Activated CD8-positive, alpha-beta memory T cell treated with anti-CD3 and anti-CD28 coated beads for 4 hours (primary cell): ENCODE results near the gene JPT2.
"Not testable (repeated sequence)": the region's sequence is repeated elsewhere in the genome, so short reads cannot be mapped to it uniquely, and the experiment has no call there.

Experiments
- DNase-seq, 2 donors: peaks; one replicate each; pipeline ENCODE4 v3.0.0-alpha.2; 2020; ENCODE audit warnings: low read depth in 2 of 2

The JPT2 gene

DNA sequence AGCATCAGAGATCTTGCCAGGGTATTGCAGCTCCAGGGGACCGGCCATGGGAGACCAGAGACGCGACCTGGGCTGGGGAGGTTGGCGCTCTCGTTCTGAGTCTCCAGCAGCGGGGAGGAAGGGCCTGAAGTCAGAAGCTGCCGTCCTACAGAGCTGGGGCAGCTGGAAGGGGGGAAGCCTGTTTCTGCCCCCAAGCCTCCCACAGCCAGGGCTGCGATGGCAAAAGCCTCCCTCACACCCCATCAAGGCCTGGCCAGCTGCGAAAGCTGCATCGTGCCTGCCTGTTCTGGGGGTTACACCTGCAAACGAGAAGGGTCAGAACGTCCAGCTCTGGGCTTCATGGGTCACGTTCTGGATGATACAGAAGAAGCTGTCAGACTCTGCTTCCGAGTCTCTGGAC, 54.0 kb downstream of the JPT2 start:
- DNase-seq: no peak

DNA sequence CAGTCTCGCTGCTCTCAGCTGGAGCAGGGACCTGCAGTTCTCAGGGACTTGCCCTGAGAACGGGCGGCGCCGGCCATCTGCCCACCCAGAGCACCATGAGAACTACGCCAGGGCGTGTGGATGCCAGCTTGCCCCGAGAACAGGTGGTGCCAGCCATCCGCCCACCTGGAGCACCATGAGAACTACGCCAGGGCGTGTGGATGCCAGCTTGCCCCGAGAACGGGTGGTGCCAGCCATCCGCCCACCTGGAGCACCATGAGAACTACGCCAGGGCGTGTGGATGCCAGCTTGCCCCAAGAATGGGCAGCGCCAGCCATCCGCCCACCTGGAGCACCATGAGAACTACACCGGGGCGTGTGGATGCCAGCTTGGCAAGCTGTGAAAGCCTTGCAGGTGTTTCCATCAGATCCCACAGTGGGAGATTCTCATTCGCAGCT, 54.5 kb downstream of the JPT2 start:
- not testable (repeated sequence) for DNase-seq

DNA sequence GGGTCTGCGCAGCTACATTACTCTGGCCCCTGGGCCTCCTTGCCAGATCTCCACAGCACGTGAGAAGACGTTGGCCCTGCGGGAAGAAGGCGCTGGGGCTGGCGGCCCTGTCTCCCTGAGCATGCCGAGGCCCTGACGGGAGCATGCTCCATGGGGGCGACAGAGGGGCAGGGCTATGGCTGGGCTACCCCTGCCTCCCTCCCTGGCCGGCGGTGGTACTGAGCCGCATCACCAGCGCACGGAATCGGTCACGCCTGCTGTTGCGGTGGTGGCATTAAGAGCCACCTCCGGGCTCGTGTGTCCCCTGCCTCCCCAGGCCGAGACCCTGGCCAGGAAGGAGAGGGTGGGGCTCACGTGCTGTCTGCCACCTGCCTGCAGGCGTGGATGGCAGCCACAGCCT, 56.0 kb downstream of the JPT2 start:
- DNase-seq: no peak

DNA sequence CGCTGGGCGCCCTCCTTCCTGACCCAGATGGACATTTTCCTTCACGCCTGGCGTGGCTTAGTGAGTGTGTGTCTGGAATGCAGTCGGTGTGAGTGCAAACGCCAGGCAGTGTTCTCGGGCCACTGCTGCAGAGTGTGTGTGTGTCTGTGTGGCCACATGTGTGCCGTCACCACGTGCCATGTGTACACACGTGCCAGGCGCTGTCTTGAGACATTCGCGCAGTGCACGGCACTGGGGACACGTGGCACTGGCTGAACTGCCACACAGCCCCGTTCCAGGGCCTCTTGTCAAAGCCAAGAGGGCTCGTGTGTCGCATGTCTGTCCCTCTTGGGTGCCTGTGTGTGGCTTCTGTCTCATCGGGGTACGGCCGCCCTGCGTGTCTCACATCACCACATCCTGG, 56.7 kb downstream of the JPT2 start:
- DNase-seq: no peak

DNA sequence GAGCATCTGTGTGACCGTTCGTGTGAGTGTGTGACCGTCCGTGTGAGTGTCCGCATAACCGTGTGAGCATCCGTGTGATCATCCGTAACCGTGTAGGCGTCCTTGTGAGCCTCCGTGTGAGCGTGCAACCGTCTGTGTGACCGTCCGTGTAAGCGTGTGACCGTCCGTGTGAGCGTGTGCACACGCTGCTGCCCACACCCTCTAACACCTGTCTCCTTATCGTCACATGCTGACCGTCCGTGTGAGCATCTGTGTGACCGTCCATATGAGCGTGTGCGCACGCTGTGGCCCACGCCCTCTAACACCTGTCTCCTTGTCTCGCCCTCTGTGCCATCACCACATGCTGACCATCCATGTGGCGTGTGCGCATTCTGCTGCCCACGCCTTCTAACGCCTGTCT, 62.2 kb downstream of the JPT2 start:
- DNase-seq: no peak

DNA sequence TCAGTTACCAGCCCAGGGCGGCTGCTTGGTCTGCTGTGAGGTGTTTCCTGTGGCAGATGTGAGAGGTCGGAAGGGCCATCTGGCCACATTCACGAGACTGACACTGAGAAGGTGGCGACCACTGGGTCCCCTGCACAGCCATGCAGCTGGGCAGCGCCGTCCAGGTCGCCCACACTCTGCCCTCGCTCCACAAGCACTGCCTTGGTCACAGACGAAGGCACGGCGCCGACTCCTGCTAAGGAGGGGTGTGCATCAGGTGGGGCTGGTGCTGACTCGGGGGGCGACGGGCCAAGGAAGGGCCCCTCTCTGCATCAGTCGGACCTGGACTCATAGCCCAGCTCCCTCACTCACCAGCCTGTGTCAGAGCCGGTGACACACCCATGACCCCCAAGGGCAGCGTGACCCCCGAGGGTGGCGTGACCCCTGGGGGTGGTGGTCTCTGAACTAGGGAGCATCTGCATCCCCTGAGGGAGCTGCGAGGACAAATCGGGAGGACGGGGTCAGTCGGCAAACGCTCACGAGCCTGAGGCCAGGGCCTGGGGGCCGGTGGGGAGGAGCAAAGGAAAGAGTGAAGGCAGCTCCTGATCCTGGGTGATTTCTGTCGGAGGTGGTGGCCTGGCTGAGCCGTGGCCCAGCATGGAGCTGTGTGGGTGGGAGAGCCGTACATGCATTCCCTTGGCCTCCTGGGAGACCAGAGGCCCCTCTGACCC, 62.9 kb downstream of the JPT2 start:
- DNase-seq: no peak

DNA sequence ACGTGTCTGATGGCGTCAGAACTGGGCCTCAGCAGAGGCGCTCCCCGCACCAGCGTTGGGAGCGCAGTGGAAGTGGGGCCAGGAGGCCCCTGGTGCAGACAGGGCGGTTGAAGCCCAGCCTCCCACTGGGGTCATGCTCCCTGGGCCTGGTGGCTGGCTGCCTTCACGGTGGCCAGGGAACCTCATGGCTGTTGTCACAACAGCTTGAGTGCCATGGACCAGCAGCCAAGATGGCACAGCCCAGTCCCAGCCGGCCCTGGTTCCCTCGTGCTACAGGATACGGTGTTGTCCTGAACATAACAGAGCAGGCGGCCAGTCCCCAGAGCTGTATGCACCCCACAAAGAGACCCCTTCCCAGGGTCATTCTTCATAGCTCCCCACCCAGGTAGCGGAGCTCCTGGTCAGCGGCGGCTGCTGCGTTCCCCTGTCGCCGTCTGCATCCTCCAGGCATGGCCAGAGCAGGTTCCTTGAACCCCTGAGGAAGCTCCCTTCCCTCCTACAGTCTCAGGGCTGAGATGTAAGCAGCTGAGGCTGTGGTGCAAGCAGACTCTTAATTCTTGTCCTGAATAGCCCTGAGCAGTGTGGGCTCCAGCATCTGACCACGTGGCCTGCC, 63.6 kb downstream of the JPT2 start:
- DNase-seq: no peak

DNA sequence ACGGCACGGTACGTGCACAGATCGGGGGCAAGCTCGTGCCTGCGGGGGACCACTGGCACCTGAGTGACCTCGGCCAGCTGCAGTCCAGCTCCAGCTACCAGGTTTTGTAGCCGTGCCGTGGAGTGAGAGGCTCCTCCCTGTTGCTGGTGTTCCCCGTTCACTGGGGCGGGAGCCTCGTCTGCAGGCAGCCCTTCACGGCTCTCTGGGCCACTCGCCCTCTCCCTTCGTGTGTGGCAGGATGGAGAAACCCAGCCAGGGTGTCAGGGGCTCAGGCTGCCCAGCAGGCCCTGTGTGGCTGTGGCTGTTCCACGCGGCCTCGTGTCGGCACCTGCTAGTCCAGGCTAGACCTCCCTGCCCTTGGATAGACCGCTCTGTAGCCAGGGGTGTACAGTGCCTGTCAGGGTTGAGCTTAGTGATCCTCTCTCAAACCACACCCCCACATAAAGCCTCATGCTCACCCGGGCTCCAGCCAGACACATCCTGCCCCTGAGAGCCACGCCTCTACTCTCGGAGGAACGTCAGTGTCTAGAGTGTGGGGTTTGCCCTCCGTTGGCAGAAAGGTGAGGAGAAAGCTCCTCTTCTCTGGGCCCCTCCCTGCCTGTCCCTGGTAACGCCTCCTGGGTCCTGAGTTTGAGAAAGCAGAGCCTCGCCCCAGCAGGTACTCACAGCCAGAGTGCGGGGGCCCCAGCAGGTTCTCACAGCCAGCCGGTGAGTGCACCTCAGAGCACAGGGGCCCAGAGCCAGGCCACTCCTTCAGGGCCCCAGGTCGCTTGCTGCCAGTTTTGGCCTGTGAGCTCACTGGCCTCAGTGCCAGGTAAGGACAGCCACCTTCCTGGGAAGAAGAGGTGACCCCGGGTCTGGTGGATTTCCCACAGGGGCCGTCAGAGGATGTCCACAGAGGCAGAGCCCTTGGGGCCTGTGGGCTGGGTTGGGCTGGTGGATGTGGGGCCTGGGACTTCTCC, 65.6 kb downstream of the JPT2 start:
- DNase-seq: no peak

DNA sequence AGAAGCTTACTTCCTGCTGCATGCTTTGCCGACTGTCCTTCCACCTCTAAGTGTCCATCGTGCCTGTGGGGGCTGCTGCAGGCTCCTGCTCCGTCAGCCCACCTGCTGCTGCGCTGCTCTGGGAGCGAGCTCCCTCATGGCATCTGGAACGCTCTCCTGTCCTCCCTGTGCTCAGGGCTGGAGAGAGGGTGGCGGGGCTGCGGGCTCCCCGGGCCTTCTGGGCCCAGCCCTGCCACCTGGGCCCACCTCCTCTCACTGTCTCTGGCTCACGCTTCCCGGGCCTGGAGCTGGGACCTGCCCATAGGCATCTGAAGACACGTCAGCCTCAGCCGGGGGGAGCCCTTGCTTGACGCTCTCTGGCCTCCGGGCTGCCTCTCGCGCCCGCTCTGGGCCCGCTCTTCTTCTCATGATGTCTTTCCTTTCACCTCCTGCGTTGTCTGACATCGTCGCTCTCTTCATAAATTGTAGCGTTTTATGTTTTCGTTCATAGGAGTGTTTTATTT, 66.3 kb downstream of the JPT2 start:
- no peak for DNase-seq

DNA sequence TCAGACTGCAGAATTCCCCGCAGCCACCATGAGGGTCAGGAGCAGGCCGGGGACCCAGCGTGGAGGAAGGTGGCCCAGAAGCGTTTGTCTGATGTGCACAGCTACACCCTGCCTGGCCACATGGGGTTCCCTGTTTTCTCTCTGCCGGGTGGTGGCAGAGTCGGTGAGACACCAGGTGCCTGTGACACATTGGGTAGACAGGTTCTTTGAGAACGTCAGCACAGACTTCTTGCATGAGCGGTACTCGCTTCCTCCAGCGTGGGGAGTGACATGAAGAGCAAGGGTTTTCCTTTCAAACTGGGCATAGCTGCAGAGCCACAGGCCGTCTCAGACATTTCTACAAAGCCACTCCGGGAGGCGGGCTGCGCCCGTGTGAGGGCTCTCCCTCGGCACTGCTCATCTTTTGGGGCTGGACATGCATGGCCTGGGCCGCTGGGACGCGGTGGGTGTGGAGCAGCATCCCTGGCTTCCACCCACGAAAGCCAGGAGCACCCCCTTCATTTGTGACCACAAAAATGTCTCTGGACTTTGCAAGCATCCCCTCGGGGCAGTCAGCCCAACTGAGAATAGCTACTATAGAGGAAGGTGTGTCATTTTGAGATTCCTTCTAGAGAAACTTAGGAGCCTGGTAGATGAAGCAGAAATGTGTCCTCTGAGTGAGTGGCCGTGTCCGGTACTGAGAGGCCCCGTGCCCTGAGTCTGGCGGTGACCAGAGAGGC, 67.3 kb downstream of the JPT2 start:
- no peak for DNase-seq

DNA sequence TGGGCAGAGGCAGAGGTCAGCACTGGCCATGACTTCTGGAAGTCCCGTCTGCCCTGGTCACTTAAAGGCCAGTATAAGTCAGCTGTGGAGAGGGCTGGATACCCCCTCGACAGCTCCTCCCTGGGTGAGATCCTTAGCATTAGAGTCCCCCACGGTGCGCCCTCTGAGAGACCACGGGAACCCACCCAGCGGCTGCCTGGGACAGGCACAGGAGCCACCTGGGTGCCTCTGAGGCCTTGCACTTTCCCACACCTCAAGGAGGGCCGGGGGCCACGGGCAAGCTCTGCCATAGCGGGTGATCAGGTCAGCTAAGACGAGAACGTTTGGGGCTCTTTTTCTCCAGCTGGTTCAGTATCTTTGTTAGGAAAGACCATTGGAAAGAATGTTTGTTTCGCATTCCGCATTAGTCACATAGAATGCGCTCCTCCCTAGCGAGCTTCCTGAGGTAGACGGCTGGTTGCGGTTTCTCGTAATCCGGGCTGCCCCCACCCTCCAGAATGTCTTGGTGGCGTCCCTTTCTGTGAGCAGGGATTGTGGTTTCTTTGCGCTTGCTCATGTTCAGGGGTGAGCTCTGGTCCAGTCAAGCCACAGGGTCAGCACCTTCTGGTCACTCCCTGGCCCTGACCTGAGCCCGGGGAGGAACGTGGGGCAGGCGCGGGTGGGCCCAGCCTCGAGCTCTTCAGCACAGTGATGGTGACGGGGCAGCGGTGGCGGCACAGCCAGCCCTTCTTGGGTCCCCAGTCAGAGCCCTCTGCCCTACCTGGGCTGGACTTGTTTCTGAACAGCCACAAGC, 68.0 kb downstream of the JPT2 start:
- no peak for DNase-seq

DNA sequence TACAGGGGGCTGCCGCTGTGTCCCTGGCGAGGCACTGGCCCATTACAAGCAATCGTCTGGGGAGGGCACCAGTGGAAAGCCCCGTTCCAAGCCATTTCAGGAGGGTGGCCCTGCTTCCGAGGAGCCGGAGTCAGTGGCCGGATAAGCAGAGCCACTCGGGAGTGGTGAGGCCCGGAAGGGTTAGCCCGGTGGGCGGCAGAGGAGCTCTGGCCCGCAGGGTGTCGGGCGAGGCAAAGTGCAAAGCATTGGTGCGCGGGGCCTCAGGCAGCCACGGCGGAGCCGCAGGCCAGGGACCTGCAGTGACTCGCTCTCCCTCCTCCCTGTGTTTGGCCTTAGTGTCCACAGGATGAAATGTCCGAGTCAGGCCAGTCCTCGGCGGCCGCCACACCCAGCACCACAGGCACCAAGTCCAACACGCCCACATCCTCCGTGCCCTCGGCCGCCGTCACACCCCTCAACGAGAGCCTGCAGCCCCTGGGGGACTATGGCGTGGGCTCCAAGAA, 68.7 kb downstream of the JPT2 start:
- DNase-seq: no peak

DNA sequence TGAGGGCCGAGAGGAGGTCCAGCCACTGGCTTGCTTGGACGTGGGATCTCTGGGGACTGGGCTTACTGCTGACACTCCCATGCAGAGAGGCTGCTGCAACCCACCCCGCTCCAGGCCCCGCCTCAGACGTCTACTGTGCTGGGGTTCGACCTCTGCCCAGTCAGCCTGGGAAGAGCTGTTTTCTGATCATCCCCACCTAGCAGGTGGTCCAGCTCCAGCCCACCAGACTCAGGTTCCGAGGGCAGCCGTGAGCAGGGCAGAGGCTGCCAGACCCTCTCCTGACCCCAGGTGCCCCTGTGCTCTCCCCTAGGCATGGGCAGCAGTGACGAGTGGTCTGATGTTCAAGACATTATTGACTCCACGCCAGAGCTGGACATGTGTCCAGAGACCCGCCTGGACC, 69.9 kb downstream of the JPT2 start:
- no peak for DNase-seq

DNA sequence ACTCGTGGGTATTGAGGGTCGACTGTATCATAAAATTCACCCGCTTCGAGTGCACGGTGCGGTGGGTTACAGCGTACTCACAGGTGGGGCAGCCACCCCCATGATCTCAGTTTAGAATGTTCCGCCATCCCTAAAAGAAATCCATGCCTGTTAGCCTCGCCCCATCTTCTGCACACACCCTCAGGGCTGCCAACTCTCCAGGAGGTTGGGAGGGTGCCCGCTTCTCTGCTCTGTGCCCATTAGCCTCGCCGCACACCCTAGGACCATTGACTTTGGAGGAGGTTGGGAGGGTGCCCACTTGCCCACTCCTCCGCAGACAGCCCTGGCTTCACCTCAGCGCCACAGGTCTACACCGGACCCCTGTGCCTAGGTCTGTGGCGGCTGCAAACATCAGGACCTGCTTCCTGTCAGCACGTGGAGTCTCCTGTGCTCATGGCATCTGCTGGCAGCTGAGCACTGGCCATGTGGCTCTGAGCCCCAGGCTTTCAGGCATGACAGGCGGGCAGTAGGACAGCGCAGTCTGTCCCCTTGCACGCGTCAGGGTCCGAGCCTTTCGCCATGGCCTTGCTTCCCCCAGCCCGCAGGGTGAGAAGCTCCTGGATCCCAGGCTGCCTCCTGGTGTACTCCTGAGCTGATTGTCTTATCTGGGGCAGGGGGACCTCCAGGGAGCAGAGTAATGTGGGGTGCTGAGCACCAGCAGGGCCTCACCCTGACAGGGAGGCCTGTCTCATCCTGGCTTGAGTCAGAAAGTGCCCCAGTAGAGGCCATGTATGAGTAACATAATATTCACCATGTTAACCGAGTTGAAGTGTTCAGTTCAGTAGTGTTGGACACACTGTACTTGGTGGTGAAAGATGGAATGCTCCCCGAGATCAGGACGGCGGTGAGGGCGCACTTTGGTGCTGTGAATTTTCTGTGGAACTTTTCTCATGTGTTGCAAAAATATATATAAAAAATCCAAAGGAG, 71.4 kb downstream of the JPT2 start:
- DNase-seq: no peak
